Colonic mucosa (tissue), 4 donors: ENCODE measurements around the gene LRMDA. TPM values are rescaled to one million over a fixed set of nuclear protein-coding genes. Genes with fewer than 3 reads are reported as not detected.

Source experiments
- DNase-seq: peaks from one replicate; pipeline ENCODE4 v3.0.0-alpha.2; 2020
- H3K27ac ChIP-seq: fragments of 200-600 bp; one replicate; pipeline ENCODE4 v1.8.0; 2021
- H3K27me3 ChIP-seq: fragments of 200-600 bp; one replicate; pipeline ENCODE4 v1.8.0; 2021
- H3K36me3 ChIP-seq: fragments of 200-600 bp; one replicate; pipeline ENCODE4 v1.8.0; 2021
- H3K4me1 ChIP-seq: fragments of 200-600 bp; one replicate; pipeline ENCODE4 v1.8.0; 2021; ENCODE audit warnings: mild to moderate bottlenecking
- H3K4me3 ChIP-seq: fragments of 200-600 bp; one replicate; pipeline ENCODE4 v1.8.0; 2021
- H3K9ac ChIP-seq, 2 donors: one replicate each; pipeline ENCODE4 v1.7.0; 2013; ENCODE audit warnings: control low read depth in 2 of 2, low read depth in 2 of 2, low read length in 2 of 2
- H3K9me3 ChIP-seq: fragments of 200-600 bp; one replicate; pipeline ENCODE4 v1.8.0; 2021
- intact Hi-C: fragments of 100-400 bp; cut with DNase I; formaldehyde crosslinking; loops from one replicate; pipeline ENCODE4 v1.14.1; 2022
- total RNA-seq, 2 donors: library from RNA; stranded (reverse); fragmentation: NEBNext Ultra II Directional in 1 of 2; extraction: Animal tissue kit (Norgen Biotek cat#: 25700) in 1 of 2; gene quantifications; one replicate each; pipeline ENCODE4 v1.2.1, GENCODE V29; 2021
- TF ChIP-seq, protein P1 (sequence below): fragments of 200-600 bp; IDR thresholded peaks from one replicate; pipeline ENCODE4 v1.8.0; 2022; ENCODE audit warnings: antibody characterized with exemption, mild to moderate bottlenecking
- donor health status: healthy.
- donor health status: DM: no; HTN: no; CAD: no.
- donor health status: DM: no; HTN: no; CAD: no.

The LRMDA gene
- total RNA-seq, 2 donors from 2014 or later, result 2.5 to 5.2 TPM

DNA sequence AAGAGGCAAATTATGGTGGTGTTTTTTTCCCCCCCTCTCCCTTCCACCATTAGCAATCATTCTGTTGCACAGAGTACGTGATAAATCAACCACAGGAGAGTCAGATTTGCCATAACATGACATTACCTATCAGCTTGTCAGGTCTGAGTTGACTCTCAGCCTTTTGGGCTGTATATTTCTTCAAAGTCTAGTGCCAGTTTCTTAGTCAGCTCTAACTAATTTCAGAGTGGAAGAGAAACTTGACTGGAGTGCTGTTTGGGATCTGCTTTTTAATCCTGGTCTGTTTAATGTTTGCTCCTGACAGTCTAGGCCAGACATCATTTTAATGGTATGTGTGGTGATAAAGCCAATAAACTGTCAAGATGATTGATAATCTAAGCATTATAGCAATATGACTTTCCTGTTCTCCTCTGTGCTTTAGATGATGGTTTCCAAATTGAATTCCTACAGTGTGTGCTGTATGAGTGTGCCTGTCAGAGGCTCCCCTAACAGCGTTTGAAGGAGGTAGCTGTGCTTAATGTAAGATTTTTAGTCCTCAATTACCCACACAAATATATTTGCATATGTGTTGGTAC lies 76.9 kb downstream of the LRMDA start:
- H3K4me1 ChIP-seq, result no peaks in the 10 kb centered on the region
- H3K36me3 ChIP-seq, result no peaks in the 10 kb centered on the region
- H3K27me3 ChIP-seq, result no peaks in the 10 kb centered on the region
- intact Hi-C loops, result no loop called here
- no peak overlapping the region for H3K27ac ChIP-seq
- TF ChIP-seq, protein P1, sequence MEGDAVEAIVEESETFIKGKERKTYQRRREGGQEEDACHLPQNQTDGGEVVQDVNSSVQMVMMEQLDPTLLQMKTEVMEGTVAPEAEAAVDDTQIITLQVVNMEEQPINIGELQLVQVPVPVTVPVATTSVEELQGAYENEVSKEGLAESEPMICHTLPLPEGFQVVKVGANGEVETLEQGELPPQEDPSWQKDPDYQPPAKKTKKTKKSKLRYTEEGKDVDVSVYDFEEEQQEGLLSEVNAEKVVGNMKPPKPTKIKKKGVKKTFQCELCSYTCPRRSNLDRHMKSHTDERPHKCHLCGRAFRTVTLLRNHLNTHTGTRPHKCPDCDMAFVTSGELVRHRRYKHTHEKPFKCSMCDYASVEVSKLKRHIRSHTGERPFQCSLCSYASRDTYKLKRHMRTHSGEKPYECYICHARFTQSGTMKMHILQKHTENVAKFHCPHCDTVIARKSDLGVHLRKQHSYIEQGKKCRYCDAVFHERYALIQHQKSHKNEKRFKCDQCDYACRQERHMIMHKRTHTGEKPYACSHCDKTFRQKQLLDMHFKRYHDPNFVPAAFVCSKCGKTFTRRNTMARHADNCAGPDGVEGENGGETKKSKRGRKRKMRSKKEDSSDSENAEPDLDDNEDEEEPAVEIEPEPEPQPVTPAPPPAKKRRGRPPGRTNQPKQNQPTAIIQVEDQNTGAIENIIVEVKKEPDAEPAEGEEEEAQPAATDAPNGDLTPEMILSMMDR, result no peak
- no peaks in the 10 kb centered on the region for H3K9me3 ChIP-seq
- H3K4me3 ChIP-seq, result no peak overlapping the region
- H3K9ac ChIP-seq, result no peak overlapping the region
- no peak for DNase-seq

DNA sequence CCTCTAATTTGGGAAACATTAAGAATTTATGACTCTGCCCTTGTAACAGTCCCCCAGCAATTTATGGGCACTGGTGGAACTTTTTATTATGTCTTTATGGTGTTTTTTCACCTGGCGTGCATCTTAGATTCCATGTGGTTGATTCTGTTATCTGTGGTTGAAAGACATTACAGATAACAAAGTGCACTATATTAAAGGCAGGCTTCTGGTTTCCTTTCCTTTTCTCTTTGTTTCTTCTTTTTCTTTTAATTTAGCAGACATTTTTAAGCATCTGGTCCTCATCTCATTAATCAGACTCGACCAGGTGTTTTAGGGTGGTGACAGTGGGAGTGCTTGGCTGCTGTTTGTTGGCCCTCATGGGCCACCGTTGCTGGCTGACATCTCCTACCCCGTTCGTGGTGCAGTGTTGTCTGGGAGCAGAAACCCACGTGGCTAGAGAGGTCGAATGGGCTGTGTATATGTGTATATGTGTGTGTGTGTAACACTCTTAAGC lies 77.4 kb downstream of the LRMDA start:
- Histone ChIP-seq H3K36me3 (no peaks in the 10 kb centered on the region), H3K9ac (no peak overlapping the region), H3K9me3 (no peaks in the 10 kb centered on the region), H3K4me1 (no peaks in the 10 kb centered on the region), H3K4me3 (no peak overlapping the region), H3K27ac (no peak overlapping the region), H3K27me3 (no peaks in the 10 kb centered on the region)
- intact Hi-C loops, result no loop called here
- DNase-seq, result no peak
- TF ChIP-seq, protein P1, result no peak

DNA sequence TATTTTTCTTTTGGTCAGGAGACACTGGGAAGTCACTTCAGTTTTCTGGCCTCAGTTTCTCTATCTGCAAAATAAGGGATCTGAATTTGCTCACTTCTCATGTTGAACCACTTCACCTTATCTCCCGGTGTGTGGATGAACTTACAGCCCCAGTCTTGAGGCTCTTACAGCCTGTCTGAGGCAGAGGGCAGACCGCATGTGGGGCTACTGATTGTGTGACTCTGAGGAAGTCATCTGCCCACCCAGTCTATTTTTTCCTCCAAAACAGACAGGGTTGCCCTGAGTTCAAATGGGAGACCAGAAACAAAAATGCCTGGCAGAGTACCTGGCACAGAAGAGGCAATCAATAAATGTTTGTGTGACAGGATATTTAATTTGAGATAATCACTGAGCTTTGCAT lies 78.3 kb downstream of the LRMDA start:
- no peaks in the 10 kb centered on the region for H3K9me3 ChIP-seq
- H3K36me3 ChIP-seq, result no peaks in the 10 kb centered on the region
- H3K27me3 ChIP-seq, result no peaks in the 10 kb centered on the region
- no peak overlapping the region for H3K9ac ChIP-seq
- DNase-seq, result no peak
- H3K27ac ChIP-seq, result no peak overlapping the region
- TF ChIP-seq, protein P1, result no peak
- no peak overlapping the region for H3K4me3 ChIP-seq
- intact Hi-C loops, result no loop called here
- no peaks in the 10 kb centered on the region for H3K4me1 ChIP-seq

DNA sequence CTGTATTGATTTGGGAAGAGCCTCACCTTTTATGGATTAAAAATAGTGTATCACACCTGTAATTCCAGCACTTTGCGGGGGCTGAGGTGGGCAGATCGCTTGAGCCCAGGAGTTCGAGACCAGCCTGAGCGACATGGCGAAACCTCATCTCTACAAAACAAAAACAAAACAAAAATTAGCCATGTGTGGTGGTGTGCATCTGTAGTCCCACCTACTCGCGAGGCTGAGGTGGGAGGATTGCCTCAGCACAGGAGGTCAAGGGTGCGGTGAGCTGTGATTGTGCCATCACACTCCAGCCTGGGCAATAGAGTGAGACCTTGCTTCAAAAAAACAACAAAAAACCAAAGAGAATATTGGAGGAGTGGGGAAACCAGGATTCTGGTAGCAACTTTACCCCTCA lies 79.6 kb downstream of the LRMDA start:
- H3K27me3 ChIP-seq, result no peaks in the 10 kb centered on the region
- DNase-seq, result no peak
- TF ChIP-seq, protein P1, result no peak
- no peaks in the 10 kb centered on the region for H3K4me1 ChIP-seq
- no peak overlapping the region for H3K27ac ChIP-seq
- H3K36me3 ChIP-seq, result no peaks in the 10 kb centered on the region
- H3K4me3 ChIP-seq, result no peak overlapping the region
- no peaks in the 10 kb centered on the region for H3K9me3 ChIP-seq
- H3K9ac ChIP-seq, result no peak overlapping the region
- intact Hi-C loops, result no loop called here

DNA sequence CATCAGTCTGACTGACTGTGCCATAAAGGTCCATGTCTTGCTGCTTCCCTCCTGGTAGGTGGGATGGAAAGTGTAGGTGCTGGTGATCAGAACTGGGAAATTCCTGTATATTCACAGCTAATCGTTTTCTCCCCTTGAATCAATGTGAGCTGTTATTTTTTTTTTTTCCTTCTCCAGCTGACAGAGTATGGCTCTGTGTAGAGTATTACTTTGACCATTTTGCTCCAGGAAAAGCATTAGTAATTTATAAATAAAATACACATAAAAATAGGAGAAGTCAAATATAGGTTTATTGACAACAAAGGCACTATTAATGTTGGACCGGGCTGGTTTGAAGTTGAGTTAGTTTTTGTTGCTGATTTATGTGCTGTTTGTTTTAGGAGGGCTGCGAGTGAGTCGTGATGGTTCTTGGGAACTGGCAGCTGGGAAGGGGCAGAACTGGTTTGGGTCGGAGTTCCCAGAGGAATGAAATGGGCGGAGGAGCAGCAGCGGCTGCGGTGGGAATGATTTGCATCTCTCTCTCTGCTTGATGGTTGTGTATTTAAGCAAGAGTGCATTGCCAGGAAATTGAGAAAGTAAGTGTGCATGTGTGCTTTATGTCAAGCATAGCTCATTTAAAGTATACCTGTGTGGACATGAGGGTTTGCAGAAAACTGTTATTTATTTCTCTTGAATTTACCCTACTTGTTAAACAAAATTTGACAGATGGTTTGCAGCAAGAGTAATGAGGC lies 80.9 kb downstream of the LRMDA start:
- H3K27me3 ChIP-seq, result no peaks in the 10 kb centered on the region
- DNase-seq, result peak; percentile 29
- H3K9ac ChIP-seq, result no peak overlapping the region
- intact Hi-C loops, result no loop called here
- no peaks in the 10 kb centered on the region for H3K36me3 ChIP-seq
- no peaks in the 10 kb centered on the region for H3K9me3 ChIP-seq
- TF ChIP-seq, protein P1, result no peak
- no peaks in the 10 kb centered on the region for H3K4me1 ChIP-seq
- H3K4me3 ChIP-seq, result no peak overlapping the region
- H3K27ac ChIP-seq, result no peak overlapping the region
